ENCODE data around the gene RACGAP1.

DNA sequence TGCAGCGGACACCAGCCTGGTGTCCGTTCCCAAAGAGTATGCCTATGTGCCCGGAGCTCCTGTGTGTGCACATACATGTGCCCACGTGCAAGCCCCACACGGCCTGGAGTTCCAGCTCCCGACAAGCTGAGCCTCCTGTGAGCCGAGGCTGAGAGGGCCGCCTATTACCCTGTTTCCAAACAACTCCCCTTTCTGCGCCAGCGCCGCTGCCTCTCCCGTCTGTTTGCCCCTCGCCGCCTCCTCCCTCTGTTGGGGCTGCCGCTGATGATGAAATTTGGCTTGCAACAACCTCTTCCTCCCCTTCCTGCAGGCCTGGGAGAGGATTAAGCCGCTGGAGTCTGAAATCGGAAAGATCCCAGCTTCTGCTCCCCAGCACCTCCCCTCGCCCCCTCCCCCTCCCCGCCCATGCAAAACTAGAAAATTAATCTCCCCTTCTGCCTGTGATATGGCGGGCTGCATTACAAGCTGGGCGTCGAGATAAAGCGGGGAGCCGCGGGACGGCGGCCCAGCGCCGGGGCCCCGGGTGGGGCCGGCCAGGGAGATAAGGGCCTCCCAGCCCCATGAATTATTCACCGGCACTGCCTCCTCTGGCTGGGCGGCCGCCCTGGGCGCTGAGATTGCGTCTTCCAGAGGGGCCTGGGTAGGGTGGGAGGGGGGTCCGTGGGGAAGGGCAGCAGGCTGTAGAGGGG, 25.3 kb upstream of the RACGAP1 start:
- TF ChIP-seq, protein P1, sequence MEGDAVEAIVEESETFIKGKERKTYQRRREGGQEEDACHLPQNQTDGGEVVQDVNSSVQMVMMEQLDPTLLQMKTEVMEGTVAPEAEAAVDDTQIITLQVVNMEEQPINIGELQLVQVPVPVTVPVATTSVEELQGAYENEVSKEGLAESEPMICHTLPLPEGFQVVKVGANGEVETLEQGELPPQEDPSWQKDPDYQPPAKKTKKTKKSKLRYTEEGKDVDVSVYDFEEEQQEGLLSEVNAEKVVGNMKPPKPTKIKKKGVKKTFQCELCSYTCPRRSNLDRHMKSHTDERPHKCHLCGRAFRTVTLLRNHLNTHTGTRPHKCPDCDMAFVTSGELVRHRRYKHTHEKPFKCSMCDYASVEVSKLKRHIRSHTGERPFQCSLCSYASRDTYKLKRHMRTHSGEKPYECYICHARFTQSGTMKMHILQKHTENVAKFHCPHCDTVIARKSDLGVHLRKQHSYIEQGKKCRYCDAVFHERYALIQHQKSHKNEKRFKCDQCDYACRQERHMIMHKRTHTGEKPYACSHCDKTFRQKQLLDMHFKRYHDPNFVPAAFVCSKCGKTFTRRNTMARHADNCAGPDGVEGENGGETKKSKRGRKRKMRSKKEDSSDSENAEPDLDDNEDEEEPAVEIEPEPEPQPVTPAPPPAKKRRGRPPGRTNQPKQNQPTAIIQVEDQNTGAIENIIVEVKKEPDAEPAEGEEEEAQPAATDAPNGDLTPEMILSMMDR (IDR thresholded peaks at IDR 0.05), result no peak
- no peak for TF ChIP-seq POLR2A (IDR thresholded peaks at IDR 0.05)
